Nasal cavity respiratory epithelium epithelial cell of viscerocranial mucosa (primary cell): ENCODE results near the gene IGBP1. TPM values are rescaled to one million over a fixed set of nuclear protein-coding genes. Genes with fewer than 3 reads are reported as not detected.

ENCODE experiments used
- total RNA-seq: library from RNA; depleted of rRNA; stranded (reverse); fragments of >200 nt; gene quantifications from 2 replicates; pipeline ENCODE4 v1.2.3, GENCODE V29; 2014

The IGBP1 gene
- 66.6 and 92.5 TPM in 2 replicates for total RNA-seq

DNA sequence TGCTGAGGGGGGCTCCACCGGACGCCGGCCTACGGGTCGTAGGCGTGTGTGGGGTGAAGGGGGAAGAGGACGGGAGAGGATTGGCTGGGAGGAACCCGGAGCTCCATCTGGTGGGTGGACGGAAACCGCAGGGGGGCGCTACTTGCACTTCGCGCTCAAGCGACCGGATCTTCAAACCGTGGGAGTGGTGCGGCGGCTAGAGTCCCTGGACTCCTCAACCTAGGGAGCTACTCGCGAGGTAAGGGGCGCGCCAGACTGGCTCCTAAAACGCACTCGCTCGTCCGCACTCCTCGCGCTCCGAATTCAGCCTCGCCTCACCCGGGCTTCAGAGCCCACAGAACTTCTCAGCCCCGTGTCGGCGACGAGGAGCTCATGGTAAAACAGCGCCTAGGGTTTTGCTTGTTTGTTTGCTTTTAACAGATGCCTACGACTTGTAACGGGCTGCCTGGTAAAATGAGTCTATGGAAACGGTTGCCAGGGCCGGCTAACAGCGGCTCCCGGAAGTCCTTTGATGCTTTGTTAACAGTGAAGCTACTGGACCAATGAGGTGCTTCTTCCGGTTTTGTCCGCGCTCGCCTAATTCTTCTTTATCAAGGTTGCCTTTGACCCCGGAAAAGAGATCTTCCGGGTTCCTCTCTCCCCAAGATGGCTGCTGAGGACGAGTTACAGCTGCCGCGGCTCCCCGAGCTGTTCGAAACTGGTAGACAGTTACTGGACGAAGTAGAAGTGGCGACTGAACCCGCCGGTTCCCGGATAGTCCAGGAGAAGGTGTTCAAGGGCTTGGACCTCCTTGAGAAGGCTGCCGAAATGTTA lies at the start of gene IGBP1:
Gene IGBP1, plus strand, starts transcription at position 145 of the 813 bp plus-strand sequence. Its CDS starts 501 bp downstream, at position 646.

GRCh38 chrX:70176938-70177533 lies 43.8 kb downstream of the IGBP1 start, which contains the start of gene DGAT2L6:
DGAT2L6 (plus strand) TSS chrX:70177483; CDS start chrX:70177583, 100 bp downstream.

Other genes starting within 250 kb of the IGBP1 start
- not detected in 2 replicates for gene AWAT2, start 83.5 kb upstream of the IGBP1 start, total RNA-seq
- not detected in 2 replicates for gene OTUD6A, start 71.0 kb upstream of the IGBP1 start, total RNA-seq
- gene DGAT2L6, start 44.0 kb downstream of the IGBP1 start, total RNA-seq = not detected in 2 replicates
- not detected in 2 replicates for gene AWAT1, start 101.2 kb downstream of the IGBP1 start, total RNA-seq
- 0.07 TPM in 1 of 2 replicates, not detected in the other for gene P2RY4, start 126.8 kb downstream of the IGBP1 start, total RNA-seq
- not detected in 2 replicates for gene ARR3, start 134.9 kb downstream of the IGBP1 start, total RNA-seq
- not detected in 2 replicates for gene RAB41, start 148.7 kb downstream of the IGBP1 start, total RNA-seq
- 24.9 and 31.3 TPM in 2 replicates for gene PDZD11, start 156.5 kb downstream of the IGBP1 start, total RNA-seq
- gene KIF4A, start 156.7 kb downstream of the IGBP1 start, total RNA-seq = 0.14 and 0.34 TPM in 2 replicates